Stimulated activated naive CD8-positive, alpha-beta T cell treated with anti-CD3 and anti-CD28 coated beads, Interleukin-15, Interleukin-2, amounts not matched to agents 100 ng/mL and 50 ng/mL, for 24 hours (primary cell): ENCODE results near the gene TMEM134.
A peak's percentile ranks its signal among the peaks of the same experiment; 100 is the strongest.
"Not testable (repeated sequence)": the region's sequence is repeated elsewhere in the genome, so short reads cannot be mapped to it uniquely, and the experiment has no call there.

Experiments
- H3K27ac Mint-ChIP-seq: one replicate; pipeline ENCODE4 v1.8.0; 2021; ENCODE audit warnings: mild to moderate bottlenecking, mixed read lengths
- H3K27me3 Mint-ChIP-seq: one replicate; pipeline ENCODE4 v1.8.0; 2021; ENCODE audit warnings: mixed read lengths
- H3K36me3 Mint-ChIP-seq: one replicate; pipeline ENCODE4 v1.8.0; 2021; ENCODE audit warnings: low read depth, mixed read lengths
- H3K4me1 Mint-ChIP-seq: one replicate; pipeline ENCODE4 v1.8.0; 2021; ENCODE audit warnings: low read depth, mixed read lengths
- H3K4me3 Mint-ChIP-seq: one replicate; pipeline ENCODE4 v1.8.0; 2021; ENCODE audit warnings: mild to moderate bottlenecking, mixed read lengths
- H3K9me3 Mint-ChIP-seq: one replicate; pipeline ENCODE4 v1.8.0; 2021; ENCODE audit warnings: mixed read lengths

Gene TMEM134

GRCh38 chr11:67482827-67483798 lies 14.1 kb upstream of the TMEM134 start, which contains the start of gene AIP:
TSS of gene AIP (plus strand) at chr11:67483026. CDS start at chr11:67483159, 133 bp downstream.
- no peaks in the 10 kb centered on the region for H3K27me3 Mint-ChIP-seq
- H3K36me3 Mint-ChIP-seq = peaks cover 36% of the 10 kb centered on the region
- H3K9me3 Mint-ChIP-seq = no peaks in the 10 kb centered on the region
- H3K27ac Mint-ChIP-seq = peak within 1 kb of the TSS; percentile 99
- H3K4me3 Mint-ChIP-seq = peak within 1 kb of the TSS; percentile 90
- peaks cover 58% of the 10 kb centered on the region for H3K4me1 Mint-ChIP-seq

- Mint-ChIP-seq H3K27ac (peak overlapping the region; percentile 99), H3K27me3 (no peaks in the 10 kb centered on the region), H3K36me3 (peaks cover 28% of the 10 kb centered on the region), H3K4me3 (peak overlapping the region; percentile 90), H3K4me1 (peaks cover 50% of the 10 kb centered on the region), H3K9me3 (no peaks in the 10 kb centered on the region)
Measured at GRCh38 chr11:67482275-67482826, 13.3 kb upstream of the TMEM134 start.

- not testable (repeated sequence) for H3K27ac Mint-ChIP-seq, H3K36me3 Mint-ChIP-seq, H3K4me3 Mint-ChIP-seq, H3K4me1 Mint-ChIP-seq, H3K9me3 Mint-ChIP-seq, H3K27me3 Mint-ChIP-seq
Measured at GRCh38 chr11:67477344-67478050, 8.4 kb upstream of the TMEM134 start.

- H3K36me3 Mint-ChIP-seq, H3K27ac Mint-ChIP-seq, H3K27me3 Mint-ChIP-seq, H3K4me1 Mint-ChIP-seq, H3K9me3 Mint-ChIP-seq, H3K4me3 Mint-ChIP-seq: not testable (repeated sequence)
Measured at GRCh38 chr11:67476692-67477091, 7.6 kb upstream of the TMEM134 start.

GRCh38 chr11:67472882-67473281 lies 3.8 kb upstream of the TMEM134 start:
- H3K27me3 Mint-ChIP-seq = no peaks in the 10 kb centered on the region
- no peak overlapping the region for H3K4me3 Mint-ChIP-seq
- no peaks in the 10 kb centered on the region for H3K9me3 Mint-ChIP-seq
- no peak overlapping the region for H3K27ac Mint-ChIP-seq
- H3K36me3 Mint-ChIP-seq = no peaks in the 10 kb centered on the region
- H3K4me1 Mint-ChIP-seq = peaks cover 10% of the 10 kb centered on the region

- H3K27ac Mint-ChIP-seq = peak overlapping the region; percentile 61
- peaks cover 26% of the 10 kb centered on the region for H3K4me1 Mint-ChIP-seq
- no peaks in the 10 kb centered on the region for H3K9me3 Mint-ChIP-seq
- no peaks in the 10 kb centered on the region for H3K36me3 Mint-ChIP-seq
- peak overlapping the region; percentile 75 for H3K4me3 Mint-ChIP-seq
- H3K27me3 Mint-ChIP-seq = no peaks in the 10 kb centered on the region
Measured at GRCh38 chr11:67470337-67471002, 1.4 kb upstream of the TMEM134 start.

- peak overlapping the region; percentile 75 for H3K4me3 Mint-ChIP-seq
- H3K27ac Mint-ChIP-seq = peak overlapping the region; percentile 86
- no peaks in the 10 kb centered on the region for H3K9me3 Mint-ChIP-seq
- H3K27me3 Mint-ChIP-seq = no peaks in the 10 kb centered on the region
- H3K36me3 Mint-ChIP-seq = no peaks in the 10 kb centered on the region
- peaks cover 30% of the 10 kb centered on the region for H3K4me1 Mint-ChIP-seq
Measured at GRCh38 chr11:67469508-67469811, 409 bp upstream of the TMEM134 start.

GRCh38 chr11:67468456-67468758 lies 644 bp downstream of the TMEM134 start:
- Mint-ChIP-seq H3K4me3 (peak overlapping the region; percentile 91), H3K9me3 (no peaks in the 10 kb centered on the region), H3K27me3 (no peaks in the 10 kb centered on the region), H3K27ac (peak overlapping the region; percentile 88), H3K36me3 (no peaks in the 10 kb centered on the region), H3K4me1 (peaks cover 35% of the 10 kb centered on the region)

GRCh38 chr11:67468056-67468455 lies 995 bp downstream of the TMEM134 start:
- H3K9me3 Mint-ChIP-seq = no peaks in the 10 kb centered on the region
- H3K27ac Mint-ChIP-seq = peak overlapping the region; percentile 88
- peak overlapping the region; percentile 91 for H3K4me3 Mint-ChIP-seq
- no peaks in the 10 kb centered on the region for H3K36me3 Mint-ChIP-seq
- no peaks in the 10 kb centered on the region for H3K27me3 Mint-ChIP-seq
- peaks cover 35% of the 10 kb centered on the region for H3K4me1 Mint-ChIP-seq

GRCh38 chr11:67466962-67467771 lies 1.9 kb downstream of the TMEM134 start:
- Mint-ChIP-seq H3K4me3 (peak overlapping the region; percentile 91), H3K27me3 (no peaks in the 10 kb centered on the region), H3K27ac (peak overlapping the region; percentile 88), H3K9me3 (no peaks in the 10 kb centered on the region), H3K4me1 (peaks cover 35% of the 10 kb centered on the region), H3K36me3 (no peaks in the 10 kb centered on the region)

- no peaks in the 10 kb centered on the region for H3K36me3 Mint-ChIP-seq
- no peaks in the 10 kb centered on the region for H3K9me3 Mint-ChIP-seq
- no peak overlapping the region for H3K27ac Mint-ChIP-seq
- peaks cover 35% of the 10 kb centered on the region for H3K4me1 Mint-ChIP-seq
- H3K27me3 Mint-ChIP-seq = no peaks in the 10 kb centered on the region
- H3K4me3 Mint-ChIP-seq = no peak overlapping the region
Measured at GRCh38 chr11:67466367-67466766, 2.7 kb downstream of the TMEM134 start.

- peaks cover 37% of the 10 kb centered on the region for H3K4me1 Mint-ChIP-seq
- not testable (repeated sequence) for H3K36me3 Mint-ChIP-seq, H3K27me3 Mint-ChIP-seq, H3K9me3 Mint-ChIP-seq
- peak overlapping the region; percentile 85 for H3K27ac Mint-ChIP-seq
- peak overlapping the region; percentile 87 for H3K4me3 Mint-ChIP-seq
Measured at GRCh38 chr11:67465530-67465929, 3.5 kb downstream of the TMEM134 start.

- H3K9me3 Mint-ChIP-seq = no peaks in the 10 kb centered on the region
- no peaks in the 10 kb centered on the region for H3K27me3 Mint-ChIP-seq
Measured at GRCh38 chr11:67465189-67465510, 3.9 kb downstream of the TMEM134 start.

GRCh38 chr11:67464411-67465188 lies 4.5 kb downstream of the TMEM134 start:
- peaks cover 42% of the 10 kb centered on the region for H3K4me1 Mint-ChIP-seq
- peak overlapping the region; percentile 87 for H3K4me3 Mint-ChIP-seq
- H3K9me3 Mint-ChIP-seq = no peaks in the 10 kb centered on the region
- H3K27me3 Mint-ChIP-seq = no peaks in the 10 kb centered on the region
- H3K27ac Mint-ChIP-seq = peak overlapping the region; percentile 85
- no peaks in the 10 kb centered on the region for H3K36me3 Mint-ChIP-seq

More at GRCh38 chr11:67465189-67465510, 3.9 kb downstream of the TMEM134 start:
- no peaks in the 10 kb centered on the region for H3K36me3 Mint-ChIP-seq
- peak overlapping the region; percentile 85 for H3K27ac Mint-ChIP-seq
- peaks cover 37% of the 10 kb centered on the region for H3K4me1 Mint-ChIP-seq
- peak overlapping the region; percentile 87 for H3K4me3 Mint-ChIP-seq
